Fibroblast of pulmonary artery (primary cell): ENCODE data around the gene RIPOR2.
A peak's percentile ranks its signal among the peaks of the same experiment; 100 is the strongest.

ENCODE experiments used
- DNase-seq: peaks from one replicate; pipeline ENCODE4 v3.0.0-alpha.2; 2010; ENCODE audit warnings: low read depth
- H3K4me3 ChIP-seq: replicated peaks from 2 replicates; pipeline ENCODE4 v1.5.1; 2011; ENCODE audit warnings: low read depth, mild to moderate bottlenecking, control low read depth, low read length, moderate library complexity
- TF ChIP-seq, protein P1 (sequence below): IDR thresholded peaks from 2 replicates; pipeline ENCODE4 v1.5.1; 2011; ENCODE audit warnings: mild to moderate bottlenecking, control low read depth, low read length, inconsistent platforms; ENCODE audit errors: missing control alignments

The RIPOR2 gene

DNA sequence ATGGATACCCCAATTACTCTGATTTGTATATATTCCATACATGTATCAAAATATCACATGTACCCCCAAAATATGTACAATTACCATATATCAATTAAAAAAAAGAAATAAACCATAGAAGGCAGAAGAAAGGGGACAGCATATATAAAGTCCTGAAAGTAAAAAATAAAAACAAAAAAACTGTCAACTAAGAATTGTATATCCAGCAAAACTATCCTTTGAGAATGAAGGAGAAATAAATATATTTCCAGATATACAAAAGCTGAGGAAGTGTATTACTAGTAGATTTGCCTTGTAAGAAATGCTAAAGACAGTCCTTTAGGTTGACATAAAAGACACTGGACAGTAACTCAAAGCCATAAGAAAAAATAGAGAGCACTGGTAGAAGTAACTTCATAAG lies 9.3 kb upstream of the RIPOR2 start:
- TF ChIP-seq, protein P1, sequence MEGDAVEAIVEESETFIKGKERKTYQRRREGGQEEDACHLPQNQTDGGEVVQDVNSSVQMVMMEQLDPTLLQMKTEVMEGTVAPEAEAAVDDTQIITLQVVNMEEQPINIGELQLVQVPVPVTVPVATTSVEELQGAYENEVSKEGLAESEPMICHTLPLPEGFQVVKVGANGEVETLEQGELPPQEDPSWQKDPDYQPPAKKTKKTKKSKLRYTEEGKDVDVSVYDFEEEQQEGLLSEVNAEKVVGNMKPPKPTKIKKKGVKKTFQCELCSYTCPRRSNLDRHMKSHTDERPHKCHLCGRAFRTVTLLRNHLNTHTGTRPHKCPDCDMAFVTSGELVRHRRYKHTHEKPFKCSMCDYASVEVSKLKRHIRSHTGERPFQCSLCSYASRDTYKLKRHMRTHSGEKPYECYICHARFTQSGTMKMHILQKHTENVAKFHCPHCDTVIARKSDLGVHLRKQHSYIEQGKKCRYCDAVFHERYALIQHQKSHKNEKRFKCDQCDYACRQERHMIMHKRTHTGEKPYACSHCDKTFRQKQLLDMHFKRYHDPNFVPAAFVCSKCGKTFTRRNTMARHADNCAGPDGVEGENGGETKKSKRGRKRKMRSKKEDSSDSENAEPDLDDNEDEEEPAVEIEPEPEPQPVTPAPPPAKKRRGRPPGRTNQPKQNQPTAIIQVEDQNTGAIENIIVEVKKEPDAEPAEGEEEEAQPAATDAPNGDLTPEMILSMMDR, result no peak
- no peak overlapping the region for H3K4me3 ChIP-seq
- DNase-seq, result no peak

DNA sequence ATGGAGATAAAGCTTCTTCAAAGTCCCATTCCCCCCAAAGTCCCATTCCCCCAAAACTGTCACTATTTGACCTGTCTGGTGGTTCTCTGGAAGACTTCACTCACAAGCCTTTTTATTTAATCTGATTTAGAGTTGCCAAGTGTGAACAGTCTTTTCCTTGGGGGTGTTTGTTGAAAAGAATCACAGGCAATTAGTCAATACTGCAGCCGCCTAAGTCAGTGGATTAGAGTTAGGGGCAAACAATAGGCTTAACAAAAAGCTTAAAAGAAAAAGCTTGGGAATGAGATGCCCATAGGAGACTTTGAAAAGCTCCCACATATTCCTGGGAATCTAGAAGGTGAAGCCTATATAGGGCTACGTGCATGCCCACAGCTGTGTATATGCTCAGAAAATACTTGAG lies 8.0 kb upstream of the RIPOR2 start:
- DNase-seq, result no peak
- TF ChIP-seq, protein P1, result no peak
- no peak overlapping the region for H3K4me3 ChIP-seq

DNA sequence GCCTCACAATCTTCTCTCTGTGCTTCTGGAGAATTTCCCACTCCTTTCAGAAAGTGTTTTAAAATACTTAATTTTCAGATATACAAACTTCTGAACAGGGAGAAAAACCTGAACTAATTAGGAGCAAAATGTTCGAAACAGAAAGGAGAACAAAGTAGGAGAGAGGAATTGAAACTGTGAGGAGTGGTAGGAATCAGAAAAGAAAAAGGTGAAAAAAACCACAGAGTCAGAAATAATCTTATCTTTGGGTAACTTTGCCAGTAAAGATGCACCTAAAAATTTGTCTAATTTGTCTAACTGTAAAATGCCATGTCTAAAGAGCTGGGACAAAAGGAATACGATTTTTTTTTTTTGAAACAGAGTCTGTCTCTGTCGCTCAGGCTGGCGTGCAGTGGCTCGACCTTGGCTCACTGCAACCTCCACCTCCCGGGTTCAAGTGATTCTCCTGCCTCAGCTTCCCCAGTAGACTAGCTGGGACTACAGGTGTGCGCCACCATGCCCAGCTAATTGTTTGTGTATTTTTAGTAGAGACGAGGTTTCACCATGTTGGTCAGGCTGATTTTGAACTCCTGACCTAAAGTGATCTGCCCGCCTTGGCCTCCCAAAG lies 4.7 kb upstream of the RIPOR2 start:
- TF ChIP-seq, protein P1, result no peak
- H3K4me3 ChIP-seq, result no peak overlapping the region
- no peak for DNase-seq

DNA sequence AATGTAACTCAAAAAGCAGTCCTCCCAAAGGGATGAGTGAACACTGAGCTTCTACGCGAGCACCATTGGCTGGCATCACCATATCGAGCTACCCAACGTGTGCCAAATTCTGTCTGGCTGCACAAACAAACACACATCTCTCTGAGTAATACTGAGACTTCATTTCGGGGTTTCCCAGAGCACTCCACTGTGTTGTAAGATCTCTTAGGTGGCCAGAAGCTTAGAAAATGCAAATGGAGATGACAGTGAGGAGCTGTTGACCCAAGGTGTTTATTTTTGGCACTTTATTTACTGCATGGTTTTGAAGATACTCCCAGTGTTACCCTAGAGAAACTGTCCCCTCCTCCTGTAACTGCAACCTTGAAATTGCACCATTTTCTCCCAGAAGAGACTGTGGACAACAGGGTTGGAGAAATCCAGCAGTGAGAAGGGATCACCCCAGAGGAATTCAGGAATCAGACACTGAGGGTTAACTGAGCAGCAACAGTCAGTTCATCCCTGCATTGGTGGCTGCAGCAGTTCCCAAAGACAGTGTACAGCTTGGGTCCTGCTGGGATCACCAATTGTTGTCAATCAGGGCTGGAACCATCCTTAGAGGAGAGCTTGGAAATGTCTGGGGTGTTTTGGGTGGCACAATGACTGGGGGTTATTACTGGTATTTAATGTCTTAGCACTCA lies 1.0 kb upstream of the RIPOR2 start:
- TF ChIP-seq, protein P1, result no peak
- peak; percentile 12 for DNase-seq
- H3K4me3 ChIP-seq, result no peak overlapping the region

DNA sequence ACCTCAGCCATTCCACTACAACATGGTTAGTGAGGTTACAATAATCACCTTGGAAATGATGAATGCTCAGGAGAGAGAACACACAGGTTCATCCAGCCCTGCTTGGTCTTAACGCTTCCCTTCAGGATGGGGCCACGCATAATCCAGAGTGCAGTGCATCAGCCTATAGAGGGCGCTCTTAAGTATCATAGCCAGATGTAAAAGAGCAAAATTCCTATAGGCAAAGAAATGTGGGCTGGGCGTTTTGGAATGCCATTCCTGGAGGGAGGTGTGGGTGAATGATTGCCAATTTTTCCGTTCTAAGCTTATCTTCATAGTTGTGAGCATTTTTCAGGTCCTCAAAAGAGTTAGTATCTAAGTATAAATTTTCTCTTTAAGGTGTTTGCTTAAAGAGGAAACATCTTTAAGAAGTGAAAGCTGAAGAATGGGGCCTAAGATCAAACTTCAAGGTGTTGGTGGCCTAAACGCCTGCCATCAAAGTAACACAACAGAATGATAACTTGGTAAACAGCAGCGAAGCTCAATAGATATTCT lies 1.8 kb downstream of the RIPOR2 start:
- no peak overlapping the region for H3K4me3 ChIP-seq
- TF ChIP-seq, protein P1, result peak; percentile 46
- DNase-seq, result peak; percentile 21

DNA sequence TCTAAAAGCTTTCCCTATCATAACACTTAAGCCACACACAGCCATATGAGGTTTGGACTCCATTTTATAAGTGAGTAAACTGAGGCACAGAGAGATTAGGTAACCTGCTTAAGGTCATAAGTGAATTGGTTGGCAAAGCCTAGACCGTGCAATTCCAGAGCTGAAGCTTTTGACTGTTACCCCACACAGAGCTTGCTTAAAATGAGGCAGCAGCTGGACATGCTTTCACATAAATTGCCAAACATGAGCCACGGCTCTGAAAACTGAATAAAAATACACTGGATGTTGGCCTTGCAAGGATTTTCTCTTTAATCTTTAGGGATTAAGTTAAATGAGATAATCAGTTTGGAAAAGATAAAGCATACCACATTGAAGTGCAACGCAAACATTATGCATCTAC lies 2.5 kb downstream of the RIPOR2 start:
- no peak overlapping the region for H3K4me3 ChIP-seq
- TF ChIP-seq, protein P1, result no peak
- DNase-seq, result no peak
